ENCODE results near the gene IFT88.

GRCh38 chr13:20715330-20715712 is 148.4 kb downstream of the IFT88 start:
- TF ChIP-seq ZNF24 (tag by site-specific recombination; IDR thresholded peaks at IDR 0.05) (no peak), HOXC10 (CRISPR knock-in tag; IDR thresholded peaks at IDR 0.05) (no peak)
